Islet precursor cell (in vitro differentiated cells): Measurements from ENCODE around the gene TCF12.
"Not testable (repeated sequence)": the region's sequence is repeated elsewhere in the genome, so short reads cannot be mapped to it uniquely, and the experiment has no call there.

Experiments used
- DNase-seq: peaks from one replicate; pipeline ENCODE4 v3.0.0-alpha.2; 2018

Gene TCF12

GRCh38 chr15:56948000-56948763 is 29.7 kb downstream of the TCF12 start:
- DNase-seq = no peak

DNA sequence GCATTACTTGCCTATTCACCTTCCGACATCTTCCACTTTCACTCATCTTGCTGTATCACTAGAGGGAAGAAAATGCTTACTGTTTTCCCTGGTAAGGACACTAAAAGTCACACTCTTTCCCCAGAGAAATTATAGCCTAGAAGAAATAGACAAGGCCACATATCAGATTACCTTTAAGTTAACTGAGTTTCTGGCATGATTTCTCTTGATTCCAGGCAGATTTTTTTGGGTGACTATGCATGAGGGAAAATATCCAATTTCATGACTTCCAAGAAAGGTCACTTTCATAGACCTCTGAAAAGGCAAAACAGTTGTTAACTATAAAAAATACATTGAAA is 30.3 kb downstream of the TCF12 start:
- DNase-seq = no peak

DNA sequence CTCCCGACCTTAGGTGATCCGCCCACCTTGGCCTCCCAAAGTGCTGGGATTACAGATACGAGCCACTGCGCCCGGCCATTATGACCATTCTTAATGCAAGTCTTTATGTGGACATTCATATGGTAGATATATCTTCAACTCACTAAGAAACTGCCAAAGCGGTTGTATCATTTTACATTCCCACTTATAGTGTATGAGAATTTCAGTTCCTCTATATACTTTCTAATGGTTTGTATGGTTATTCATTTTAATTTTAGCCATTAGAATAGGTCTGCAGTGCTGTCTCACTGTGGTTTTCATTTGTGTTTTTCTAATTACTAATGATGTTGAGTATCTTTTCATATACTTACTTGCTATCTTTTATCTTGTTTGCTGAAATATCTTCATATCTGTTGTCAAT is 32.5 kb downstream of the TCF12 start:
- DNase-seq = no peak

GRCh38 chr15:56953790-56954189 is 35.3 kb downstream of the TCF12 start:
- no peak for DNase-seq

DNA sequence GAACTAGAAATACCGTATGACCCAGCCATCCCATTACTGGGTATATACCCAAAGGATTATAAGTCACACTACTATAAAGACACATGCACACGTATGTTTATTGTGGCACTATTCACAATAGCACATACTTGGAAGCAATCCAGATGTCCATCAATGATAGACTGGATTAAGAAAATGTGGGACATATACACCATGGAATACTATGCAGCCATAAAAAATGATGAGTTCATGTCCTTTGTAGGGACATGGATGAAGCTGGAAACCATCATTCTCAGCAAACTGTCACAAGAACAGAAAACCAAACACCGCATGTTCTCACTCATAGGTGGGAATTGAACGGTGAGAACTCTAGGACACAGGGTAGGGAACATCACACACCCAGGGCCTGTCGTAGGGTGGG is 36.6 kb downstream of the TCF12 start:
- not testable (repeated sequence) for DNase-seq

DNA sequence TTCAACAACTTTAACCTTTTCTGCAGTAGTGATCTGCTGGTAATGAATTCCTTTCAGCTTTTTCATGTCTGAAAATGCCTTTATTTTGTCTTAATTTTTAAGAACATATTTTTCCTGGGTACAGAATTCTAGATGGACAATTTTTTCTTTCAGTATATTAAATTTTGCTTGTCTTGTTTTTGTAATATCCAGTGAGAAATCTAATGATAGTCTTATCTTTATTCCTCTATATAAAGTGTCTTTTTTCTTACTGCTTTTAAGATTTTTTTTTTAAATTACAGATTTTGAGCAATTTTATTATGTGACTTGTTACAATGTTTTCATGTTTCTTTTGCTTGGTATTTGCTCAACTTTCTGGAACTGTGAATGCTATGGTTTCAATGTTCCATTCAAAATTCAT is 38.1 kb downstream of the TCF12 start:
- no peak for DNase-seq

- peak; percentile 63 for DNase-seq
Observed at GRCh38 chr15:56957812-56958406, 39.5 kb downstream of the TCF12 start.

- DNase-seq = no peak
Observed at GRCh38 chr15:56959318-56959648, 40.8 kb downstream of the TCF12 start.

- no peak for DNase-seq
Observed at GRCh38 chr15:56960116-56960515, 41.7 kb downstream of the TCF12 start.

DNA sequence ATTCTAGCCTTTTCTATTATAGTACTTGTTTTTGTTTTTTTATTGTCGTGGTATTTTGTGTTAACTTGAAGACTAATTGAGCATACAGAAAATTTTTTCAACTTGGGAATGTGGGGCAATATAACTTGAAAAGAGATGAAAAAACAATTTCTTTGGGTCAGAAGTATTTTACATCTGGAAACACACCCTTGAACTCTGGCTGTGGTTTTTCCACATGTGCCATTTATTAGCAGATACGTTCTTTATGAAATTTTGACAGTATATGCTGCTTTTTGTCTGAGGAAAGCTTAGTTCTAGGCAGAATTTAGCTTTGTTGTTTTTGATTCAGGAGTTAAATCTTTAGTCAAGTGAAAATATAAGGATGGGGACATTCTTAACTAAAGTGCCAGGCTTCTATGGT is 44.7 kb downstream of the TCF12 start:
- DNase-seq = no peak

- DNase-seq = peak; percentile 56
Observed at GRCh38 chr15:56963710-56964109, 45.3 kb downstream of the TCF12 start.

DNA sequence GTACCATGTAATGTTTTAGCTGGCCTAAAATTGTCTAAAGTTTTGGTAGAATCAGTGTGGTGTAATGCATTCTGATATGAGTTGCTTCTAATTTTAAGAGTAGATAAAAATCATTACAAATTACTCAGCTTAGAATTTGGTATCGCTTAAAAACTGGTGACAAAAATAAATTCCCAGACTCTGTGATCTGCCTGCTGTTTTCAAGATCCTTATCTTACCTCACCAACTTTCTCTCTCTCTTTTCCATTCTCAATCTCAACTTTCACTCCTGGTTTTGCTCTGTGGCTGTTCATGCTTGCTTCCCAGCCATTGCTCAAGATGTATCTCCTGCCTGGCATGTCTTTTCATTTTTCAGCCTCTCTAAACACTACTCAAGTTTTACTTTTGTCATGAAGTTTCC is 45.7 kb downstream of the TCF12 start:
- DNase-seq = no peak

DNA sequence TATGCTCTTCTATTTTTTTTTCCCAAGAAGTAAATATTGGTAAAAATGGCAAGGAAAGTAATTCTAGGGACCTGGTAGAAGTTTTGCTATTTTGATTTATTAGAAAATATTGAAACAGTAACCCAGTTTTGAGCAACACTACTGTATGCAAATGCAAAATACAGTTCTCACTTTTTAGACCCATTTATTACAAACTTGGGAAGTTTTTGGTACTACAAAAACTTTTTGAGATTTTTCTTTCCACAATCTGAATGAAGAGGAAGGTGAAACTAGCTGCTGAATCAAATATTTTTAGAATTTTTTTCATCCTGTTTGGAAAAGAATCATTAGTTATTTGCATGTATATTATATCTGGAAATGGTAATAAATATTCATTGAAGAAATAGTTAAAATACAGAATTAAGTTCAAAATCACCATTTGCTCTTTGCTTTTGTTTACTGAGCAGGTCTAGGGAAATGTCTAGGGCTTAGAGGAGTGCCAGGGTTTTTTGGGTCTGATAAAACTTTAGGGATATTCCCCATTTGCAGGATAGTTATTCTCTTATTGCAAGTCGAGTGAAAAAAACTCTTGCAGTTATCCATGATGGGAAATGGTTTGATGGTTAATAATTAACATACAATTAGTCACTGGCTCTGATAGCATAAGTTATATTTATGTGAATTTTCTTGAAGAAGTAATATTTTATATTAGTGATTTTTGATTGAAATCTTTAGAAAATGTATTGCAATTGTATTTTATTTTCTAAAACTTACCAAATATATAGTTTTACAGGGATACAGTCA is 47.0 kb downstream of the TCF12 start:
- DNase-seq = no peak

DNA sequence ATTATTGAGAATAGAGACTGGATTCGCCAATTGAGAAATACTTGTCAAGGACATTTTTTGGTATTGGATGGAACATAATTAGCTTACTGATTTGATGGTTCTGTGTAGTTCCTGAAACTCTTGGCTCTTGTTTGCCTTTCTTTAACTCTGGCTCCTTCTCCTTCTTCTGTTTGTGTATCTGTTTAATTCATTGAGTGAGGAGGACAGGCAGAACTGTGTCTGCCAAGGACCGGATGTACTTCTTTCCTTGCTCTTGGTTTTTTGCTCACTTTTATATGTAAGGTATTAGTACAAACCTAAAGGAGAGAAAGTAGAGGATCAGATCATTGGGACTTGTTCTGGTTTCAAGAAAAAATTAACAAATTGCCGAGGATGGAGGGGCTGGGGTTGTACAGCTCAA is 48.9 kb downstream of the TCF12 start:
- no peak for DNase-seq

GRCh38 chr15:56968256-56968655 is 49.8 kb downstream of the TCF12 start:
- DNase-seq = no peak

GRCh38 chr15:56968821-56969220 is 50.4 kb downstream of the TCF12 start:
- DNase-seq = no peak

DNA sequence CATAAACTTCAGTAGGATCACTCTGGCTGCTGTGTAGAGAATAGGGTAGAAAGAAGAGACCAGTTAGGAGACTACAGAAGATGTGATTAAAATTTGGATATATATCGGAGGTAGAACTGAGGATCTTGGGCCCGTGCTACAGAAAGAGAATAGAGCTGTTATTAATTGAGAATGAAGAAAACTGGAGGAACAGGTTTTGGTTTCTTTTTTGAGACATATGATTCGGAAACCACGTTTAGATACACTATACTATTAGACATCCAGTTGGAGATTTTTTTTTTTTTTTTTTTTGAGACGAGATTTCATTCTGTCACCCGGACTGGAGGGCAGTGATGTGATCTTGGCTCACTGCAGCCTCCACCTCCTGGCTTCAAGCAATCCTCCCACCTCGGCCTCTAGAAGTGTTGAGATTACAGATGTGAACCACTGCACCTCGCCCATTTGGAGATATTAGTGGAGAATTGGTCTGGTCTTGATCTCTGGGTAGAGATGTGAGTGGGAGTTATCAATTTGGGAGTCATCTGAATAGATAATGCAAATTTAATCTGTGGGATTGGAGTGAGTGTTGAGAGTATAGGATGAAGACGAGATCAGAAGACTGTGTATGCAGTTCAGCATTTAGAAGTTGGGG is 50.9 kb downstream of the TCF12 start:
- DNase-seq = no peak

DNA sequence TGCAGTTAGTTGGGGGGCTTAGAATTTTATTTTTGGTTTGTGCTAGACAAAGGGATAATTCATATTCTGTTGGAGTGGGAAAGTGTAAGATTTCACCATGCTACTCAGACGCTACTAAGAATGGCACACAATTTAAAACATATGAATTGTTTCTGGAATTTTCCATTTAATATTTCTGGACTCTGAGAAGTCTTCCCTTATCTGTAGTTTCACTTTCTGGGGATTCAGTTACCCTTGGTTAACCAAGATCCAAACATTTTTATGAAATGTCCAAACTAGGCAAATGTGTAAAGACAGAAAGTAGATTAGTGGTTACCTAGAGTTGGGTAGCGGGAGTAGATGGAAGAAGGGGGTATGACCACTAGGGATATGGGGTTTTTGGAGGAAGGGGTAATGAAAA is 53.1 kb downstream of the TCF12 start:
- DNase-seq = no peak

DNA sequence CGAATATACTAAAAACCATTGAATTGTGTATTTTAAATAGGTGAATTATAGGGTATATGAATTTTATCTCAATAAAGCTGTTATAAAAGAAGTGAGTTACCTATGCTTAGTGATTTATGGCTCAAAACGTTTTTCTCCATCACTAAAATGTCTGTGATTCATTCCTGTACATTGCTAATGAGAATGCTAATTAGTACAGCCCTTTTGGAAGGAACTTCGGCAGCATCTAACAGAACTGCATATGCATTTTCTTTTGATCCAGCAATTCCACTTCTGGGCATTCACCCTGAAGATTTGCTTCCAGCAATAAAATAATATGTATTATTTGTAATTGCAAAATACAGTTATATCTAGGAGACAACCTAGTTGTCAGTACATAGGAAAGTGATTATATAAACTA is 53.6 kb downstream of the TCF12 start:
- no peak for DNase-seq

GRCh38 chr15:56972426-56972825 is 54.0 kb downstream of the TCF12 start:
- no peak for DNase-seq

- no peak for DNase-seq
Observed at GRCh38 chr15:56973463-56973862, 55.0 kb downstream of the TCF12 start.

DNA sequence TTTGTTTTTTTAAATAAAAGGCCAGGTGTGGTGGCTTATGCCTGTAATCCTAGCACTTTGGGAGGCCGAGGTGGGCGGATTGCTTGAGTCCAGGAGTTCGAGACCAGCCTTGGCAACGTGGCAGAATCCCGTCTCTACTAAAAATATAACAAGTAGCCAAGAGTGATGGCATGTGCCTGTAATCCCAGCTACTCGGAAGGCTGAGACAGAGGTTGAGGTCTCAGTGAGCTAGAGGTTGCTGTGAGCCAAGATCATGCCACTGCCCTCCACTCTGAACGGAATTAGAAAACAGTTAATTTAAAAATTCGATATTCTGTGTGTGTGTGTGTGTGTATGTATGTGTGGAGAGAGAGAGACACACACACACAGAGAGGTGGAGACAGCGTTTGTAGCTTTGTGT is 58.8 kb downstream of the TCF12 start:
- no peak for DNase-seq

- DNase-seq = no peak
Observed at GRCh38 chr15:56978898-56979662, 60.6 kb downstream of the TCF12 start.
